ENCODE data around the gene SMYD2.

DNA sequence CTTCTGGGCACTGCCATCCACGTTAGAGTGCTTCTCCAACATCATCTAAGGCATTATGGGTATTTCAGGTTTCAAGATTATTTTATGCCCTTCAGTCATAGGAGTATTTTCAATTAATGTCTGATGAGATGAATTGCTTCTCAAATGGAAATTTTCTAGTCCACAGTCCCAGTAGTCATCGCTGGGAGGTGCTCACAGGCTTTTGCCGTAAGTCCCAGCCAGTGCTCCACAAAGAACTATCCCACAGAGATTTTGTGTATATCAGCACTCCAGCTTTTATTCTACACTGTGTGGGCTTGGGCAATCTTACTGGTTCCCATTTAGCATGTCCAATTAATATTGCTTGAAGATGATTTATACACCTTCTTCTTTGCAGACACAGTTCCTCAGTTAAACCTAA is 61.0 kb downstream of the SMYD2 start:
- no peak for TF ChIP-seq POLR2A (IDR thresholded peaks at IDR 0.05; ENCODE audit: low read depth, low read length)
- no peak for TF ChIP-seq POLR2AphosphoS5 (IDR thresholded peaks at IDR 0.05; ENCODE audit: low read depth, low read length)
- TF ChIP-seq SPI1 (IDR thresholded peaks at IDR 0.05; ENCODE audit: low read depth, low read length), result no peak
- no peak for TF ChIP-seq POU2F2 (IDR thresholded peaks at IDR 0.05; ENCODE audit: low read depth, low read length)
- no peak for TF ChIP-seq TAF1 (IDR thresholded peaks at IDR 0.05; ENCODE audit: low read depth, low read length)
